ENCODE measurements around the gene ANKHD1. TPM values are rescaled to one million over a fixed set of nuclear protein-coding genes. Genes with fewer than 3 reads are reported as not detected.
A peak's percentile ranks its signal among the peaks of the same experiment; 100 is the strongest.

The ANKHD1 gene
- total and polyA plus RNA-seq, 9 of the 15 experiments (the other 6 are each of a cell fraction or from before 2014, with no cell fraction given), result 38.9 to 138 (median 78.7) TPM

- TF ChIP-seq HDAC1 (IDR thresholded peaks at IDR 0.05) (peak in 1 of 2 experiments; percentile 27; a peak in 1 of 4 replicates), PPARD (CRISPR knock-in tag; IDR thresholded peaks at IDR 0.05) (no peak), TEAD2 (tag; IDR thresholded peaks at IDR 0.05) (no peak), HCFC1 (IDR thresholded peaks at IDR 0.05; ENCODE audit: low read depth, low read length) (no peak), EHMT2 (IDR thresholded peaks at IDR 0.05) (0 out of 2 replicates have a peak, but pooled peaks have one; percentile 59), POLR2A (conservative IDR thresholded peaks at IDR 0.05) (peak; percentile 44), MED1 (CRISPR knock-in tag; IDR thresholded peaks at IDR 0.05; ENCODE audit: borderline replicate concordance) (no peak), GTF2F1 (IDR thresholded peaks at IDR 0.05; ENCODE audit: low read depth, low read length) (no peak), TEAD4 (IDR thresholded peaks at IDR 0.05; ENCODE audit: low read length) (0 out of 2 replicates have a peak, but pooled peaks have one; percentile 25), TEAD4 (CRISPR knock-in tag; IDR thresholded peaks at IDR 0.05; ENCODE audit: borderline replicate concordance) (no peak), MAFF (IDR thresholded peaks at IDR 0.05; ENCODE audit: low read length) (no peak), RBM15 (IDR thresholded peaks at IDR 0.05; ENCODE audit: insufficient read depth, low read length) (no peak)
These were observed 152.8 kb downstream of the ANKHD1 start (continued) for GRCh38 chr5:140554454-140554853.

- DNase-seq (ENCODE audit: extremely low read depth in 1 of 4, low spot score in 3 of 4) (no peak), FAIRE-seq (no peak), ATAC-seq (no peak)
- Histone ChIP-seq H3K27me3 (ENCODE audit: control insufficient read depth in 2 of 2, insufficient read depth in 2 of 2, low read length in 2 of 2) (no peaks in the 10 kb centered on the region), H3K36me3 (ENCODE audit: control insufficient read depth, insufficient read depth, low read length) (peaks cover 42% of the 10 kb centered on the region; the same call in 2 of the 3 replicates), H3K79me2 (ENCODE audit: control insufficient read depth, insufficient read depth, low read length) (peaks cover 49% of the 10 kb centered on the region), H3K9me3 (replicated peaks; ENCODE audit: control insufficient read depth, insufficient read depth, low read depth, low read length) (no peaks in the 10 kb centered on the region), H3K27ac (ENCODE audit: extremely low read depth, low read depth, low read length) (peak overlapping the region; percentile 86), H3K9me1 (ENCODE audit: control insufficient read depth, insufficient read depth, low read length) (no peaks in the 10 kb centered on the region), H3K4me1 (replicated peaks in 1 of 2; ENCODE audit: control insufficient read depth in 2 of 2, insufficient read depth in 2 of 2, low read length in 2 of 2) (peaks cover 23 to 27% of the 10 kb centered on the region in 2 experiments), H3K4me2 (ENCODE audit: insufficient read depth, low read length) (peak overlapping the region; percentile 91), H3K9ac (ENCODE audit: insufficient read depth in 1 of 2, low read depth in 2 of 2, low read length in 2 of 2) (peak overlapping the region in 1 of 2 experiments; percentile 87; a peak in 2 of 4 replicates), H2AFZ (ENCODE audit: low read depth, low read length) (no peak overlapping the region), H3K4me3 (peak overlapping the region; percentile 77), H4K20me1 (replicated peaks; ENCODE audit: control insufficient read depth, insufficient read depth, low read length) (0 out of 2 replicates have a peak, but pooled peaks cover 5% of the 10 kb centered on the region)
- BruUV-seq (replicated peaks), result no TSS peak
- in situ Hi-C loops (cut with MboI) (no loop called here), intact Hi-C loops (cut with micrococcal nuclease) (loop anchor here (2.0 to 10.0 kb wide), 5 partner anchors 83 to 381 kb away; partner anchors contain the start of genes ANKHD1, CYSTM1 and TMCO6)
- 6% methylated on average over 1 of the region's 1 CpG for WGBS (ENCODE audit: insufficient coverage, low coverage, missing lambda C conversion rate)
- CTCF ChIA-PET (ENCODE audit: low intra/inter-chr PET ratio), result no interaction called here
- POLR2A ChIA-PET, result interaction anchor here (0.8 to 4.2 kb wide), 5 partner anchors 8 to 169 kb away, joined by 3 to 56 read pairs (median 4); partner anchors contain the start of gene EIF4EBP3
- no peak for TF ChIP-seq PTRF (tag; IDR thresholded peaks at IDR 0.05)
- TF ChIP-seq CBX2 (IDR thresholded peaks at IDR 0.05; ENCODE audit: insufficient read depth, low read length, poor library complexity, severe bottlenecking), result no peak
- no peak for TF ChIP-seq HNRNPL (IDR thresholded peaks at IDR 0.05; ENCODE audit: low read depth, low read length)
- no peak for TF ChIP-seq POLR2G (IDR thresholded peaks at IDR 0.05; ENCODE audit: low read depth, low read length)
- TF ChIP-seq FUS (optimal IDR thresholded peaks at IDR 0.05; ENCODE audit: low read depth, low read length), result no peak
- TF ChIP-seq ZNF347 (CRISPR knock-in tag; IDR thresholded peaks at IDR 0.05; ENCODE audit: low read depth), result no peak
These were observed 154.2 kb downstream of the ANKHD1 start for GRCh38 chr5:140555747-140556312.
